ENCODE measurements around the gene NDUFA11. TPM values are rescaled to one million over a fixed set of nuclear protein-coding genes. Genes with fewer than 3 reads are reported as not detected.

Gene NDUFA11
- total and polyA plus RNA-seq, 2 of the 4 experiments (the other 2 are of a cell fraction): 375 to 1,276 TPM

DNA sequence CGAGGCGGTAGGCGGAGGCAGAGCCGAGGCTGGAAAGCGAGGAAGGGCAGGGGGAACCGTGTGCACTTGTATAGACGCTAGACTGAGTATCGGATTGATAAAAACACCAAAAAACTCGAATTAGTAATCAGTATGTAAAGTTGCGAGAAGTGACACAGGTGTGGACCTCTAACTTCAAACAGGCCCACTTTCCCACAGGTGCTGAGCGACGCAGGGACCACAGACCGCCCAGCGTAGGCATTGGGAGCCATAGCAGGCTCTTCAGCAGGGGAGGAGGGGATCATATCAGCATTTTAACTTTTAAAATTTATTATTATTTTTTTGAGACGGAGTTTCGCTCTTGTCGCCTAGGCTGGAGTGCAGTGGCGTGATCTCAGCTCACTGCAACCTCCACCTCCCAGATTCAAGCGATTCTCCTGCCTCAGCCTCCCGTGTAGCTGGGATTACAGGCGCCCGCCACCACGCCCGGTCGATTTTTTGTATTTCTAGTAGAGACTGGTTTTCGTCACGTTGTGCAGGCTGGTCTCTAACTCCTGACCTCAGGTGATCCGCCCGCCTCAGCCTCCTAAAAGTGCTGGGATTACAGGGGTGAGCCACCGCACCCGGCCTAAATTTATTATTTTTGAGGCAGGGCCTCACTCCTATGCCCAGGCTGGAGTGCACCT, 1.7 kb upstream of the NDUFA11 start:
- H4K20me1 ChIP-seq (ENCODE audit: insufficient read depth, low read length): peaks cover 10% of the 10 kb centered on the region
- 61% methylated on average over 3 of the region's 31 CpGs; no CpG with 5 or more reads in 1 of the 2 experiments for WGBS, 2 experiments (ENCODE audit: extremely low coverage in 2 of 2, insufficient read length in 1 of 2)
- H3K4me2 ChIP-seq (ENCODE audit: low read depth, low read length): peak overlapping the region; percentile 100
- peak overlapping the region; percentile 77 for H3K9ac ChIP-seq (ENCODE audit: low read depth, low read length)
- H2AFZ ChIP-seq (replicated peaks; ENCODE audit: low read length, poor library complexity): peak overlapping the region; percentile 98
- H3K79me1 ChIP-seq (ENCODE audit: low read depth in 1 of 2, low read length in 2 of 2): peaks cover 0 to 39% of the 10 kb centered on the region in 2 experiments; a peak in 3 of 4 replicates
- ChIA-PET CTCF (no interaction called here), POLR2A (ENCODE audit: unreplicated experiment) (no interaction called here)
- in situ Hi-C loops (cut with MboI; ENCODE audit: low sequenced_read_pairs) (no loop called here), intact Hi-C loops (cut with micrococcal nuclease) (loop anchor here (2.0 kb wide), 1 partner anchor 30 kb away; no protein-coding TSS in a partner anchor), dilution Hi-C loops (cut with HindIII; ENCODE audit: low sequenced_read_pairs, unreplicated experiment) (no loop called here)
- ATAC-seq (ENCODE audit: low read depth): no peak
- DNase-seq: no peak
- peak overlapping the region; percentile 52 to 87; a peak in 2 of 4 replicates for H4K8ac ChIP-seq (ENCODE audit: low read depth in 2 of 2, low read length in 2 of 2)
- no peak overlapping the region for H3K18ac ChIP-seq (ENCODE audit: low read depth, low read length)
- peak overlapping the region; percentile 70 for H3K4ac ChIP-seq (ENCODE audit: low read depth, low read length)
- no peak overlapping the region for H2BK15ac ChIP-seq (ENCODE audit: low read depth, low read length)
- no peak overlapping the region for H2BK20ac ChIP-seq (ENCODE audit: low read depth, low read length)
- peaks cover 4% of the 10 kb centered on the region; the same call in 1 of the 2 replicates for H3K9me1 ChIP-seq (ENCODE audit: insufficient read depth, low read length)
- no peaks in the 10 kb centered on the region for H3K27me3 ChIP-seq (ENCODE audit: control insufficient read depth, insufficient read depth, low read length)
- peak overlapping the region; percentile 69 for H3K4me3 ChIP-seq (ENCODE audit: insufficient read depth, low read depth, low read length)
- no peak for TF ChIP-seq SMC3 (IDR thresholded peaks at IDR 0.05; ENCODE audit: low read depth, low read length)
- no peak for TF ChIP-seq RAD21 (IDR thresholded peaks at IDR 0.05; ENCODE audit: low read length)
- no peak for TF ChIP-seq CHD1 (IDR thresholded peaks at IDR 0.05; ENCODE audit: low read depth, low read length)
- no peak for TF ChIP-seq NFE2L2 (IDR thresholded peaks at IDR 0.05; ENCODE audit: low read depth, low read length)
- TF ChIP-seq, protein P1, sequence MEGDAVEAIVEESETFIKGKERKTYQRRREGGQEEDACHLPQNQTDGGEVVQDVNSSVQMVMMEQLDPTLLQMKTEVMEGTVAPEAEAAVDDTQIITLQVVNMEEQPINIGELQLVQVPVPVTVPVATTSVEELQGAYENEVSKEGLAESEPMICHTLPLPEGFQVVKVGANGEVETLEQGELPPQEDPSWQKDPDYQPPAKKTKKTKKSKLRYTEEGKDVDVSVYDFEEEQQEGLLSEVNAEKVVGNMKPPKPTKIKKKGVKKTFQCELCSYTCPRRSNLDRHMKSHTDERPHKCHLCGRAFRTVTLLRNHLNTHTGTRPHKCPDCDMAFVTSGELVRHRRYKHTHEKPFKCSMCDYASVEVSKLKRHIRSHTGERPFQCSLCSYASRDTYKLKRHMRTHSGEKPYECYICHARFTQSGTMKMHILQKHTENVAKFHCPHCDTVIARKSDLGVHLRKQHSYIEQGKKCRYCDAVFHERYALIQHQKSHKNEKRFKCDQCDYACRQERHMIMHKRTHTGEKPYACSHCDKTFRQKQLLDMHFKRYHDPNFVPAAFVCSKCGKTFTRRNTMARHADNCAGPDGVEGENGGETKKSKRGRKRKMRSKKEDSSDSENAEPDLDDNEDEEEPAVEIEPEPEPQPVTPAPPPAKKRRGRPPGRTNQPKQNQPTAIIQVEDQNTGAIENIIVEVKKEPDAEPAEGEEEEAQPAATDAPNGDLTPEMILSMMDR (conservative IDR thresholded peaks at IDR 0.05; ENCODE audit: low read depth, low read length): no peak
- no peak for TF ChIP-seq RCOR1 (IDR thresholded peaks at IDR 0.05; ENCODE audit: insufficient replicate concordance, low read length)
- TF ChIP-seq, protein P2, sequence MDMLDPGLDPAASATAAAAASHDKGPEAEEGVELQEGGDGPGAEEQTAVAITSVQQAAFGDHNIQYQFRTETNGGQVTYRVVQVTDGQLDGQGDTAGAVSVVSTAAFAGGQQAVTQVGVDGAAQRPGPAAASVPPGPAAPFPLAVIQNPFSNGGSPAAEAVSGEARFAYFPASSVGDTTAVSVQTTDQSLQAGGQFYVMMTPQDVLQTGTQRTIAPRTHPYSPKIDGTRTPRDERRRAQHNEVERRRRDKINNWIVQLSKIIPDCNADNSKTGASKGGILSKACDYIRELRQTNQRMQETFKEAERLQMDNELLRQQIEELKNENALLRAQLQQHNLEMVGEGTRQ (IDR thresholded peaks at IDR 0.05; ENCODE audit: low read depth, low read length): no peak
- peaks cover 4% of the 10 kb centered on the region for H3K4me1 ChIP-seq (ENCODE audit: control insufficient read depth, insufficient read depth, low read length)
- H2BK5ac ChIP-seq (ENCODE audit: low read depth, low read length, poor library complexity, severe bottlenecking): peak overlapping the region; percentile 10
- H4K5ac ChIP-seq (ENCODE audit: low read depth, low read length): peak overlapping the region; percentile 60; the same call in 1 of the 2 replicates
- H4K91ac ChIP-seq (ENCODE audit: insufficient read depth, low read depth, low read length): peak overlapping the region; percentile 38
- H3K27ac ChIP-seq (ENCODE audit: insufficient read depth, low read length): peak overlapping the region; percentile 45
- H2AK9ac ChIP-seq (replicated peaks; ENCODE audit: low read depth, low read length, poor library complexity): peak overlapping the region; percentile 94
- H2AK5ac ChIP-seq (ENCODE audit: low read depth, low read length): peak overlapping the region; percentile 79; the same call in 1 of the 2 replicates
- peak overlapping the region; percentile 73; the same call in 1 of the 2 replicates for H3K14ac ChIP-seq (replicated peaks; ENCODE audit: low read depth, low read length)
- no TSS peak for BruUV-seq (replicated peaks)
- no peaks in the 10 kb centered on the region for H3K9me3 ChIP-seq (ENCODE audit: control insufficient read depth, insufficient read depth, low read length)
- H2BK120ac ChIP-seq (ENCODE audit: low read depth, low read length): no peak overlapping the region
- peaks cover 15% of the 10 kb centered on the region; the same call in 1 of the 2 replicates for H3K36me3 ChIP-seq (ENCODE audit: control insufficient read depth, insufficient read depth, low read length)
- peak overlapping the region; percentile 53; the same call in 1 of the 2 replicates for H3K56ac ChIP-seq (ENCODE audit: extremely low read depth, insufficient read depth, low read length)
- peak overlapping the region; percentile 88 for H3K23ac ChIP-seq (ENCODE audit: low read depth, low read length)
